Measurements from ENCODE around the gene RNF146. TPM values are rescaled to one million over a fixed set of nuclear protein-coding genes. Genes with fewer than 3 reads are reported as not detected.

RNF146 gene
- total RNA-seq, 3 donors from 2014 or later, result 14.5 to 15.8 (median 15.1) TPM

Other genes starting within 250 kb of the RNF146 start
- not detected for gene RSPO3, start 148.2 kb upstream of the RNF146 start, total RNA-seq
- 10 to 100 TPM; 80.3 to 88.1 (median 86.5) TPM for gene ECHDC1, start 76.7 kb downstream of the RNF146 start, total RNA-seq
- gene KIAA0408, start 192.5 kb downstream of the RNF146 start, total RNA-seq, result 1 to 10 TPM; 1.6 to 3.0 (median 1.6) TPM